HG02870 (cell line): ENCODE results near the gene ZBTB44.
"Not testable (repeated sequence)": the region's sequence is repeated elsewhere in the genome, so short reads cannot be mapped to it uniquely, and the experiment has no call there.

ENCODE experiments used
- ATAC-seq: cut with Tn5 transposase; IDR thresholded peaks from one replicate; pipeline ENCODE4 v1.9.1; 2021; ENCODE audit warnings: mild to moderate bottlenecking, moderate library complexity; ENCODE audit not compliant: unreplicated experiment

ZBTB44 gene

DNA sequence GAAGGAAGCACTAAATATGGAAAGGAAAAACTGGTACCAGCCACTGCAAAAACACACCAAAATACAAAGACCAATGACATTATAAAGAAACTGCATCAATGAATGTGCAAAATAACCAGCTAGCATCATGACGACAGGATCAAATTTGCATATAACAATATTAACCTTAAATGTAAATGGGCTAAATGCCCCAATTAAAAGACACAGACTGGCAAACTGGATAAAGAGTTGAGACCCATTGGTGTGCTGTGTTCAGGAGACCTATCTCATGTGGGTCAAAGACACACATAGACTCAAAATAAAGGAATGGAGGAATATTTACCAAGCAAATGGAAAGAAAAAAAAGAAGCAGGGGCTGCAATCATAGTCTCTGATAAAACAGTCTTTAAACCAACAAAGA is 63.0 kb downstream of the ZBTB44 start:
- ATAC-seq: not testable (repeated sequence)

DNA sequence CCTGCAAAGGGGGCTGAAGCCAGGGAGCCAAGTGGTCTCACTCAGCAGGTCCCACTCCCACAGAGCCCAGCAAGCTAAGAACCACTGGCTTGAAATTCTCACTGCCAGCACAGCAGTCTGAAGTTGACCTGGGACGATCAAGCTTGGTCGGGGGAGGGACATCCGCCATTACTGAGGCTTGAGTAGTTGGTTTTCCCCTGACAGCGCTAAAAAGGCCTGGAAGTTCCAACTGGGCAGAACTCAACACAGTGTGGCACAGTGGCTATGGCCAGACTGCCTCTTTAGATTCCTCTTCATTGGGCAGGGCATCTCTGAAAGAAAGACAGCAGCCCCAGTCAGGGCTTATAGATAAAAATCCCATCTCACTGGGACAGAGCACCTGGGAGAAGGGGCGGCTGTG is 64.8 kb downstream of the ZBTB44 start:
- ATAC-seq: not testable (repeated sequence)

DNA sequence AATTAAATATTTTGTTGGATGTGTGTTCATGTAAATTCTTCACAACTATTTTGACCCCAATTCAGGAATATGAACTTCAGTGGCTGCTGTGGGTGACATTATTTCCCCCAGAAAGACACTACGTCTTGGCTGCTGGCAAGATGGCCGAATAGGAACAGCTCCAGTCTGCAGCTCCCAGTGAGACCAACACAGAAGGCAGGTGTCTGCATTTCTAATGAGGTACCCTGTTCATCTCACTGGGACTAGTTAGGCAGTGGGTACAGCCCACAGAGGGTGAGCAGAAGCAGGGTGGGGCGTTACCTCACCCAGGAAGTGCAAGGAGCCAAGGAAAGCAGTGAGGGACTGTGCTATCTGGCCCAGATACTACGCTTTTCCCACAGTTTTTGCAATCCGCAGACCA is 65.3 kb downstream of the ZBTB44 start:
- no peak for ATAC-seq

DNA sequence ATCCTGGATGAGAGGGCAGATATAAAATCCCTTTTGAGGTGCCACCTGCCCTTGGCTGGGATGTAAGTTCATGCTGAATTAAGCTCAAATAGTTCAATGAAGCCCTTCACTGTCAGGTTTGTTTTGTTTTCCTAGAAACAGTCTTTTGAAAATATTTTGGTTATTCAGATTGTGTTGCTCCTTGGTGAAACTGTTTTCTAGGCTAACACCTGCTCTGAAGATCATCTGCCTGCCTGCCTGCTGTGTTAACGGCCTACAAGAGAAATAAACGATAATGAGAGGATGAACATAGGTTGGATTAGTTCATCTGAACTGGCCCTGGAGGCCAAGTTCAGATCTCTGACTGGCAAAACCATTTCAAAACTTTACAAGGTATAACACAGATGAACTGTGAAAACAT is 67.4 kb downstream of the ZBTB44 start:
- ATAC-seq: no peak

DNA sequence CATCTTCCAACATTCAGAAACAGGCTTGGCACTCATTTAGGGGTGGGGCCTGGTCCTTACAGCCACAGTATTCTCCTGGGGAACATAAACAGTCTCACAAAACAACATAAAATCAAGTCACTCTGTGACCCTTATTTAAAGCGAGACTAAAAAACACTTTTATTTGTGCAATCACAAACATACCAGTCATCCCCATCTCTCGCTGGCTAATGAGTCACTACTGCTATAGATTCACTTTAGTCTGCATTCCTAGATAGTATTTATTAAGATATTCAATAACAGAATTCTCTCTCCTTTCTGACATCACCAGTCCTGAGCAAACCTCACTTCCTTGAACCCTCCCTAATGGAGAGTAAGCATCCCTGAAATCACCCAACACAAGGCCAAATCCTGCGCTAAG is 68.0 kb downstream of the ZBTB44 start:
- no peak for ATAC-seq

DNA sequence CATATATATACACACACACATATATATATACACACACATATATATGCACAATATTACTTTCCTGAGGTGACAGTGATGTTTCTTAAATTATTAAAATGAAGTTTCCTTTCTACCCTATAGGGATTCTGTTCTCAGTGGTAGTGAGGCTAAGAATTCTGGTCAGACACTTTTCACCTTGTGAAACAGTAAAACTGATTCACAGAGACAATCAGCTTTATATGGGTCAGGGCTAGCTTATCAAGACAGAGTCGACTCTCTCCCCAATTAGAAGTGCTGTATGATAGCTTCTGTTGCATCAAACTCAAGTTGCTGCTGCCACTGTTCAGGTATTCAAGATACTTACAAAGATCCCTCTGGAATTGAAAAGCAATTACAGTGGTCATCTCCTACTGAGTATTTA is 68.4 kb downstream of the ZBTB44 start:
- no peak for ATAC-seq

DNA sequence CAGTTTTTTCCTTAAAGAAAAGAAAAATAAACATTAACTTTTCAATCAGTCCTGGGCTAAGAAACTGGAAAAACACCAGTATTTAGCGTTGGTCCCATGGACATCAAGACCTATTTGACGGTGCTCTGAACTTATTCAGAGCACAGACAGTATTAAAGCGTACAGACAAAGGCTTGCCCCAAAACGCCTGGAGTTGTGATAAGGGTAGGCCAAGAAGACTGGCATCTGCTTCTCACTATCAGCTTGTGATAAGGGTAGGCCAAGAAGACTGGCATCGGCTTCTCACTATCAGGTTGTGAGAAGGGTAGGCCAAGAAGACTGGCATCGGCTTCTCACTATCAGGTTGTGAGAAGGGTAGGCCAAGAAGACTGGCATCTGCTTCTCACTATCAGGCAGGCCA is 69.3 kb downstream of the ZBTB44 start:
- ATAC-seq: not testable (repeated sequence)

DNA sequence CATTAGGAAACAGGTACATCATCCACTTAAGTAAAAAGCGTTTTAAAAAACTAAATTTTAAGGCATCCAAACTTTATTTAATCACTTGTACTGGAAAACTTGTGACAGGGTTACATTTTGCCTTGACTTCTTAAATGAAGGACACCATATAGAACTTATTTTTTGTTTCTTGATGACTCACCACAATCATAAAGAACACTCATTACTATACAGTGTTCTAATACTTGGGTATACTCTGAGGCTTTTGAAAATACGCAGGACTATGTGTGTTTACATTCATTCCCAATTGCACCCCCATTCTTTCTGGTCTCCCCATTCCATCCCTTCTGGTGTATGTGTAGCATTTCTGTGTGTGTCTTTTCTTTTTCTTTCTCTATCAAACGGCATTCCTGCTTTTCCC is 69.9 kb downstream of the ZBTB44 start:
- no peak for ATAC-seq

DNA sequence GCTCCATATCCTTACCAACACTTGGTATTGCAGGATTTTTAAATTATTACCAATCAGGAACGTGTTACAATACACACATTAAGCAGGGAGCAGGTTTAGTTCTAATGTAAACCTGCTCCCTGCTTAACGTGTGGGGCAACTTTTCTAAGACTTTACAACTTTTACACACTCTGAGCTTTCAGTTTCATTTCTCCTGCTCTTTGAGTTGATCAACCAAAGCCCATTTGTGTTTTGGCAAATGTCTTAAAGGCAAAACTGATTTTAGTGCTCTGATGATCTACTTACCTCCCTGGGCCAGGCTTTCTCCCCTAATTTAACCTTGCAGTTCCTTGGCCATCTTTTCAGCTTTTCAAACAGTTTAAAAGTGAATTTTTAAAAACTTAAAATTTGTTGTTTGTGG is 70.9 kb downstream of the ZBTB44 start:
- peak; percentile 60 for ATAC-seq

DNA sequence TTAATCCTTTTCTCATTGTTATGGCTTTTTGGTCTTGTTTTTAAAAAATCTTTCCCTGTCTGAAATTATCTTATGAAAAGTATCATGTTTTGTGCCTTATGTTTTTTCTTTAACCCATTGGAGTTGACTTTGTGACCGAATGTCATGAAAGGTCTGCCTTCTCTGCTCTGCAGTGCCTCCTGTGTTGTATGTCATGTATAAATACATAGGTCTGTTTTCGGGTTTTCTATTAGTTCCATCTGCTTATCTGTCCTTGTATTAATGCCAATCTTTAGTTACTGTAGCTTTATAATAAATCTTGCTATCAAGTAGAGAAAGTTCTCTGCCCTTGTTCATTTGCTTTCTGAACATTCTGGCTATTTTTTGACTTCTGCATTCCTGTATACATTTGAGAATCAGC is 73.0 kb downstream of the ZBTB44 start:
- ATAC-seq: no peak

DNA sequence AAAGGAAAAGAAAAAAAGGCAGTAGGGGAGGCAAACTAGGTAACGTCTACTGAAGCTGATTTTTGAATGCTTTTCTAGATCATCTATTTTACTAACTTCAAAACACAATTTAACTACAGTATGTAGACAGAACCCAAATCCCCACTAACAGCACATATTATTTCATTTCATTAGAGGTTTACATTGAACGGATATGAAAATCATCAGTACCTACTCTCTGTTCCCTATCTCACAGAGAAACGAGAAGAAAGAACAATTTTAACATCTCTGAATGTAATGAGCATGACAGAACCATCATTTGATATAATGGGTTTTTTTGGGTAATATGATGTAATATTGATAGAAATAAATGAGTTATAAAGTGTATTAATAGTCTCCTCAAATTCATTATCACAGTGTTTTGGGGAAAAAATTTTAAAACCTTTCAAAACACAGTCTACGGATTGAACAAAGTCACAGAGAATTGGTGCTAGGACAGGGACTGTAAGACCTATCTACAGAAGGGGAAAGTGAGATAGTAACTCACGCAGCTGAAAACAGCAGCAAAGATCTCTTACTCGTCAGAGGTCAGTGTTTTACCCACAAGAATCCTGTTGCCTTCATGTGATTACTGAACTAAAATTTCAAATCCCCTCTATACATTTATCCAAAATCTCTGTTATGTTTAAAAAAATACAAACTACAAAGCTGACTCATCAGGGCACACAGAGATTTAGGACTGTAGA is 77.3 kb downstream of the ZBTB44 start:
- ATAC-seq: peak; percentile 78

DNA sequence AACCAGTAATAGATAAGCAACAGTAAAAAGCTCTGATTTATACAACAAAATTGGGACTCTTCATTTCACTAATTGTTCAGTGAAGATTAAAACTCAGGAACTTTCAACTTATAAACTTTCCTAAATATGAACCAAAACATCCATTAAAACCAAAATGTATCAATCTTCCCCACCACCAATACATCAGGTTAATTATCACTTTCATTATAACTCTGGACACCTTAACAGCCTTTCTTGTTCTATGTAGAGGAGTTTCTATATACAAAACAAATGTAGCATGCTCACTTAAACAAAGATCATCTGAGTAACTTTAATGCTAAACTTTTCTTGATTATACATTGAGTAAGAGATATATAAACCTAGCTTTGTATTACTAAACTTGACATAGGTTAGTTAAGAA is 80.4 kb downstream of the ZBTB44 start:
- ATAC-seq: no peak

DNA sequence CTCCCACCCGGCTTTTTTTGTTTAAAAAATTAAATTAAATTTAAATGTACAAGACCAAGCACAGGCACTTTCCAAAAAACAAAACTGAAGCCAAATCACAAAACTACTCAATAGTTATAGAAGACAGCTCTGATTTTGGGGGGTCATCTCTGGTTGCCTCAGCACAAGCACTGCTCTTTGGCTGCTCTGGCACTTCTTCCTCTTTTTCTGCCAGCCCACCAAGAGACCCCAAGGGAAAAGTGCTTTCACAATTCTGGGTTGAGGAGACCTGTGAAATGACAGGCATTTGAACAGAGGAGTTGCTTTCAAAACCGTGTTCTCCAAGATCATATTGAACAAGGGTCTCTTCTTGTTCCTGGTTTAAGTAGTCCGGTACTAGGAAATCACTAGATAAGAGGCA is 80.8 kb downstream of the ZBTB44 start:
- ATAC-seq: not testable (repeated sequence)

DNA sequence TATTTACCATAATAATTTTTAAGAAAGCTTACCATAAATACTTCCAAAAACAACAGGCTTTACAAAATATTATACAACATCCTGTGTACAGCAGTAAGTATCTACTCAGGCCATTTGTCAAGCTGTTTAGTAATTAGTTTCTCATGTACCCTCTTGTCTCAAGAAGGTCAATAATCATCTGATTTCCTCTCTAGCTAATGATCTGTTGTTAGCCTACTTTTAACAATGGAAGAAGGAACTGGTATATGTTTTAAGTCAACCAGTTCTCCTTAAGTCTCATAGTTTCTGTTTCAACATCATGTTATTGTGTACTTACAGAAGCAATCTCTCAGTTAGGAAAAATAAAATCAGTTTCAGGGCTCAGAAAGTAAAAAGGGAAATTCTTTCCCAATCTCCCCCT is 81.2 kb downstream of the ZBTB44 start:
- ATAC-seq: not testable (repeated sequence)

DNA sequence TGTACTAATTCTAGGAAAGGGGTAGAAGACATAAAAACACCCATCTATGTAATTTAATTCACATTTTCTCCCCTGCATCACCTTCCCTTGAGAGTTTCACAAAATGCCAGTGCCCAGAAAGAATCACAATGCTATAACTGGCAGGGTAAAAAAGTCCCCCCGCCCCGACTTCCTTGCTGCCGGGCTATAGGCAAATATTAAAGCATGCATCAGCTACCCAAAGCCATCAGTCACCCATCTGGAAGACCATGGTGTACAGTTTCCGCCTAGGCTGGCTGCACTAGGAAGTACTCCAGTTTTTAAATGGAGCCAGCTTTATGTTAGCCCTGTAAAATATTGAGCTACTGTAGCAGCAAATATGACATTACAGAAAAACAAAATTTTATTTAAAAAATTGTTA is 87.3 kb downstream of the ZBTB44 start:
- ATAC-seq: no peak

DNA sequence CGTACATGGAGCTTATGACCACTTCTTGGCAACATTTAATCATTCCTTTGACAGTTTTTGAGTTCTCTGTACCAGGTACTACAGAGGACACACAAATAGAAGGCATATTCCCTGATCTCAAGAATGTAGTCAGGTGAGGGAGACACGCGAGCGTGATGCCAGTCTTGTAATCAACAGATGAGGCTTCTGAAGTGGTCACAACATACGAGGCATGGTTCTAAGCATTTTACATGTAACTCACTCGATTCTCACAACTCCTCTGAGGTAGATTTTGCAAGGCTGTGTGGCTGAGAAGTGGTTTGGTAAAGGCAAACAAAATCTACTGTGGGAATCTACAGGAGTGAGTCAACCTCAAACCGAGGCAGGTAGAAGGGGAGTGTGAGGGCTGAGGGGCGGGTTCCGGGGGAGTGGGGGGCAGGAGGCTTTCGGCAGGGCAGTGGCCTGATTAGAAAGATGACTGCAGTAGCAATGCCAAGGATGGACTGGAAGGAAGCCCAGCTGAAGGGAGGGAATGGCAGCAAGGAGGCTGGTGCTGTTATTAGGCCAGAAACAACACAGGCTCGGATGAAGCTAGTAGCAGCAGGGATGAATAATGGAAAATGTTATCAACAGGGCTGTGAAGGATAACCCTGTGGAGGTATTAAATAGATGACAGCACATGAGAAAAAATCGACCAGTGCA is 91.3 kb downstream of the ZBTB44 start:
- no peak for ATAC-seq

DNA sequence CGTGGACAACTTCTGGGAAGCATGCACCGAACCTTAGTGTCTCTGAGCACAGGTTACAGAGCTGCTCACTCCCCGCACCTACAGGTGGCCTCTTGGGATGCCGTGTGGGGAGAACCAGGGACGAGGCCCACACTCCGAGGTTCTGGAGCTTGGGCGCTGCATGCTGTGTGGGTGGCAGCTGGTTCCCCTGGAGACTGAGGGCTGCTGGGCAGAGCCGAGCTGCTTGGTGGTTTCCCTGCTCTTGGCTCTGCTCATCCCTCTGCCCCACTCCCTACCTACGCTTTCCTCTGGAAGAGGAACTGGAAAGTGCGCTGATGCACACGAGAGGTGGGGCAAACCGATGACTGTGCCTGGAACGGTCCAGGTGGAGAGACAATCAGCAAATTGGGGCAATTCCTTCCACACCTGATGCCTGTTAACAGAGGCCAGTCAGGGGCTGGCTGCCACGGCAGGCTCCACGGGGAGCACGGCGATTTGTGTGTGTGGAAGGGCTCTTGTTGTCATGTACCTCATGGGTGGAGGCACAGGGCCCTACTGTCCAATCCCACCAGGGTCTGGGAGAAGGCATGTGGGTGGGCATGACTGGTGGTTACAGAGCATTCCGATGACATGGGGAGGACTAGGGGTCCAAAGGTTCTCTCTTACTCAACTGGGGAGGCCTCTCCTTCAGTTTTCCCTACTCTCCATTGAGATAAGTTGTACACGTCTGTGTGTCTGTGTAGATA is 94.2 kb downstream of the ZBTB44 start:
- no peak for ATAC-seq

DNA sequence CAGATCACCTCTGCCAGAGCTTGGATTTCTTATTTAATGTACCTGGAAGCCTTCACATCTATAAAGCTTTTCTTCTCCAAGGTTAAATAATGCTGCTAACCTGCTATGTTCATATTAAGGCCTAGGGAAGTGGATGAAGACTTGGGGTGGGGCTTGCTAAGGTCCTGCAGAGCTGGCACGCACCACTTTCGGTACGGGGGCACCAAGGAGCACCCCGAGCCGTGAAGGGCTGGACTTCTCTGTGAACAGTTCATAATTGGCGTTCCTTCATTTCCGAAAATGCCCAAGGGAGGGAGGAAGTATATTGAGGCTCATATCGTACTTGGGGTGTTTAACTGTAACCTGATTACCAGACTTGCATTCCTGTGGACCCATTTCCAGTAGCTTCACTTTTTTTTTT is 95.6 kb downstream of the ZBTB44 start:
- no peak for ATAC-seq

DNA sequence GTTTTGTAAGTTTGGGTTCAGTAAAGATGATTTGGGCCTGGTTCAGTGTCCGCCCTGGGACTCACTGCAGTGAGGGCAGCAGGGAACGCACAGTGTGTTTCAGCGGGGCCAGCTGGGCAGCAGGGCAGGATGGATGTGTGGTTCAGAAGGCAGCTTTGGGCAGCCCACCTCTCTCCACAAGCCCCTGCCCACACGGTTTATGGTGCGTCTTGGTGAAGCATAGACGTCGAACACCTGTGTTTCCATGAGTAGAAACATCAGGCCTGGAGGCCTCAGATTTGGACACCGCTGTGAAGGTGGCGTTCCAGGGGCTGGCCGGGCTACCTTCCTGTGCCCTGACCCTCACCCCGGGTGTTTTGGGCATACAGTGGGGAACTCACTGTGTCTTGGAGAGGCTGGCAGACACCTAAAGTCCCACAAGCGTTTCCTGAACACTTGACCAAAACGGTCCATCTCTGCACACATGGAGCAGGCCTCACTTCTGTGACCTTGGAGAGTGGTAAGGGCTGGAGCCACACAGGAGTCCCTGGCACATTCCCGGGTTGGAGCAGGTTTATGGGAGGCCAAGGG is 96.1 kb downstream of the ZBTB44 start:
- no peak for ATAC-seq

DNA sequence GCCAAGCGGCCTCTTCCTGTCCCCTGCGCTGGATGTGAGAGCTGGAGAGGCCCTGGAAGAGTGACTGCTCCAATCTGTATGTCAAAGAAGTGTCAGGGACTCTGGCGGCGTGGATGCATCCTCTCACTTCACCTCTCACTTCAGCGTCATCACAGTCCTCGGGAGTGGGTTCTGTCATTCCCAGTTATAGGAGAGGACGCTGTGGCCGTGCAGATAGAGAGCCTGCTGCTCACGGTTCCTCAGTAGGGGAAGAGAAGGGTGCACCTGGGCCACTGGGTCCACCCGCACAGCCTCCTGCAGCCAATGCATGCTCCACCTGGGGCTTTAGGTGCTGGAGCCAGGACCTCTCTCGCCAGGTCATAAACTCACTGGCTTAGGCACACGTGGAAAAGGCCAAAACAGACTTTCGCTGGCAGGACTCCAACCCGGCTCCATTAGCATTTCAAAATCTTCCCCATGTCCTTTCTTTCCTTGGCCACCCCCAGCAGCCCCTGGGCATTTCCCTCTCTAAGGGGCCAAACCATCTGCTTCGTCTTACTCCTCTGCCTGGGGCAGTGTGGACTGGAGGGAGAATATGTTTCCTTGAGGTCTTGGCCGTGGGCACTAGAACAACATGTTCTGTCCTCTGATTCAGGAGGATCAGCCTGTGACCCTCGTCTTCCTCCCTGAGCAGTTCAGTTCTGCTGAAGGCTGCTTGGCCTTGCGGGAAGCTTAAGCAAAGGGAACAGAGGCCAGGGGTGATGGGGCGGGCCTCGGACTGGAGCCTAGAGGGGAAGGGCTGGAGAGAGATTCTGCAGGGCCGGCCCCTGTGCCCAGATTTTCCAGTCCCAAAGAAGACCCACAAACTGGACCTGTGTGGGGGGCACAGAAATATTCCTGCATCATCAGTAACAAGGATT is 97.3 kb downstream of the ZBTB44 start:
- ATAC-seq: no peak
